CD4-positive, alpha-beta T cell treated with Interferon gamma for 1 hour (primary cell): ENCODE data around the gene ZNF491.
"Not testable (repeated sequence)": the region's sequence is repeated elsewhere in the genome, so short reads cannot be mapped to it uniquely, and the experiment has no call there.

ENCODE experiments used
- DNase-seq: peaks from one replicate; pipeline ENCODE4 v3.0.0-alpha.2; 2020

The ZNF491 gene

GRCh38 chr19:11798391-11799330, at the start of gene ZNF491:
Gene ZNF491, plus strand, starts transcription at chr19:11798523. Its CDS starts 7,431 bp downstream, at chr19:11805954.
- DNase-seq = peak; percentile 83

- DNase-seq = no peak
These were observed 48.6 kb upstream of the ZNF491 start for GRCh38 chr19:11749751-11750150.

- DNase-seq = no peak
These were observed 46.0 kb upstream of the ZNF491 start for GRCh38 chr19:11752244-11752736.

- DNase-seq = no peak
These were observed 43.7 kb upstream of the ZNF491 start for GRCh38 chr19:11754663-11755062.

GRCh38 chr19:11756965-11757364, 41.4 kb upstream of the ZNF491 start:
- no peak for DNase-seq

- DNase-seq = no peak
These were observed 38.5 kb upstream of the ZNF491 start for GRCh38 chr19:11759805-11760204.

GRCh38 chr19:11763117-11763516, 35.2 kb upstream of the ZNF491 start:
- no peak for DNase-seq

GRCh38 chr19:11763611-11764010, 34.7 kb upstream of the ZNF491 start:
- DNase-seq = no peak

GRCh38 chr19:11766597-11767591, 31.4 kb upstream of the ZNF491 start, which contains the start of gene ZNF441:
Gene ZNF441, plus strand, starts transcription at chr19:11767000. Its CDS starts 194 bp downstream, at chr19:11767194.
- peak; percentile 91 for DNase-seq

GRCh38 chr19:11767633-11768133, 30.6 kb upstream of the ZNF491 start:
- DNase-seq = peak; percentile 13

GRCh38 chr19:11769995-11770394, 28.3 kb upstream of the ZNF491 start:
- no peak for DNase-seq

- not testable (repeated sequence) for DNase-seq
These were observed 26.8 kb upstream of the ZNF491 start for GRCh38 chr19:11771520-11771919.

GRCh38 chr19:11776669-11777068, 21.7 kb upstream of the ZNF491 start:
- DNase-seq = not testable (repeated sequence)

- no peak for DNase-seq
These were observed 17.8 kb upstream of the ZNF491 start for GRCh38 chr19:11780431-11781020.

- DNase-seq = no peak
These were observed 16.8 kb upstream of the ZNF491 start for GRCh38 chr19:11781295-11782057.

GRCh38 chr19:11783767-11784166, 14.6 kb upstream of the ZNF491 start:
- DNase-seq = no peak

GRCh38 chr19:11784356-11784755, 14.0 kb upstream of the ZNF491 start:
- DNase-seq = no peak

GRCh38 chr19:11787536-11787935, 10.8 kb upstream of the ZNF491 start:
- no peak for DNase-seq

GRCh38 chr19:11792942-11793341, 5.4 kb upstream of the ZNF491 start:
- no peak for DNase-seq

GRCh38 chr19:11797491-11797890, 832 bp upstream of the ZNF491 start:
- peak; percentile 75 for DNase-seq

- no peak for DNase-seq
These were observed 8.2 kb downstream of the ZNF491 start for GRCh38 chr19:11806354-11807098.
